Neural crest cell (in vitro differentiated cells): ENCODE measurements around the gene CORO7. TPM values are rescaled to one million over a fixed set of nuclear protein-coding genes. Genes with fewer than 3 reads are reported as not detected.

ENCODE experiments used
- DNase-seq: peaks from one replicate; pipeline ENCODE4 v3.0.0; 2021; ENCODE audit warnings: low read depth, mixed read lengths, low spot score
- H3K27ac Mint-ChIP-seq: one replicate; pipeline ENCODE4 v1.8.0; 2021; ENCODE audit warnings: mild to moderate bottlenecking, mixed read lengths; ENCODE audit not compliant: unreplicated experiment
- H3K27me3 Mint-ChIP-seq: 2 replicates; pipeline ENCODE4 v1.8.0; 2021; ENCODE audit warnings: low read depth, mild to moderate bottlenecking, mixed read lengths
- H3K36me3 Mint-ChIP-seq: 2 replicates; pipeline ENCODE4 v1.8.0; 2021; ENCODE audit warnings: low read depth, mild to moderate bottlenecking, mixed read lengths
- H3K4me1 Mint-ChIP-seq: 2 replicates; pipeline ENCODE4 v1.8.0; 2021; ENCODE audit warnings: mixed read lengths
- H3K4me3 Mint-ChIP-seq: one replicate; pipeline ENCODE4 v1.8.0; 2021; ENCODE audit warnings: mild to moderate bottlenecking, mixed read lengths
- H3K9me3 Mint-ChIP-seq: 2 replicates; pipeline ENCODE4 v1.8.0; 2021; ENCODE audit warnings: mixed read lengths
- CTCF ChIP-seq: fragments of 200-600 bp; sonication (generic); conservative IDR thresholded peaks from 2 replicates; pipeline ENCODE4 v1.5.0; 2021; ENCODE audit warnings: antibody characterized with exemption, mild to moderate bottlenecking
- total RNA-seq: library from RNA; stranded (reverse); gene quantifications from 2 replicates; pipeline ENCODE4 v1.2.1, GENCODE V29; 2021

The CORO7 gene
- total RNA-seq, 1 donor from 2014 or later: 43.2 TPM

GRCh38 chr16:4342866-4343744, 73.3 kb downstream of the CORO7 start:
- H3K27ac Mint-ChIP-seq: no peak overlapping the region
- peaks cover 8% of the 10 kb centered on the region for H3K36me3 Mint-ChIP-seq
- peaks cover 11% of the 10 kb centered on the region for H3K4me1 Mint-ChIP-seq
- no peak for DNase-seq
- H3K27me3 Mint-ChIP-seq: peaks cover 10% of the 10 kb centered on the region
- no peak for TF ChIP-seq CTCF
- H3K4me3 Mint-ChIP-seq: peak overlapping the region; percentile 72
- H3K9me3 Mint-ChIP-seq: no peaks in the 10 kb centered on the region

GRCh38 chr16:4341250-4341649, 75.1 kb downstream of the CORO7 start:
- Mint-ChIP-seq H3K4me3 (no peak overlapping the region), H3K4me1 (peaks cover 10% of the 10 kb centered on the region), H3K36me3 (peaks cover 8% of the 10 kb centered on the region), H3K27ac (no peak overlapping the region), H3K27me3 (peaks cover 10% of the 10 kb centered on the region), H3K9me3 (no peaks in the 10 kb centered on the region)
- TF ChIP-seq CTCF: no peak
- DNase-seq: no peak

GRCh38 chr16:4340443-4340842, 76.0 kb downstream of the CORO7 start:
- H3K9me3 Mint-ChIP-seq: no peaks in the 10 kb centered on the region
- DNase-seq: no peak
- TF ChIP-seq CTCF: no peak
- H3K27me3 Mint-ChIP-seq: peaks cover 10% of the 10 kb centered on the region
- no peak overlapping the region for H3K27ac Mint-ChIP-seq
- H3K4me1 Mint-ChIP-seq: peaks cover 10% of the 10 kb centered on the region
- H3K4me3 Mint-ChIP-seq: no peak overlapping the region
- peaks cover 12% of the 10 kb centered on the region for H3K36me3 Mint-ChIP-seq

- no peak for DNase-seq
- Mint-ChIP-seq H3K4me1 (peaks cover 8% of the 10 kb centered on the region), H3K27ac (no peak overlapping the region), H3K9me3 (no peaks in the 10 kb centered on the region), H3K4me3 (no peak overlapping the region), H3K27me3 (peaks cover 9% of the 10 kb centered on the region), H3K36me3 (peaks cover 9% of the 10 kb centered on the region)
- no peak for TF ChIP-seq CTCF
These were observed 76.5 kb downstream of the CORO7 start for GRCh38 chr16:4339909-4340308.

GRCh38 chr16:4339455-4339854, 76.9 kb downstream of the CORO7 start:
- H3K27ac Mint-ChIP-seq: no peak overlapping the region
- peaks cover 5% of the 10 kb centered on the region for H3K4me1 Mint-ChIP-seq

More at GRCh38 chr16:4339455-4339854, 76.9 kb downstream of the CORO7 start:
- Mint-ChIP-seq H3K27me3 (peaks cover 6% of the 10 kb centered on the region), H3K4me3 (no peak overlapping the region), H3K9me3 (no peaks in the 10 kb centered on the region), H3K36me3 (peaks cover 6% of the 10 kb centered on the region)
- TF ChIP-seq CTCF: no peak
- no peak for DNase-seq
